CMK (cell line): Measurements from ENCODE around the gene ITIH3.

Experiments used
- DNase-seq: peaks from one replicate; pipeline ENCODE4 v3.0.0-alpha.2; 2010; ENCODE audit warnings: low read depth

Gene ITIH3

GRCh38 chr3:52844290-52844975 is 49.8 kb downstream of the ITIH3 start:
- DNase-seq, result no peak

- DNase-seq, result no peak
Measured at GRCh38 chr3:52845157-52845556, 50.6 kb downstream of the ITIH3 start.

- DNase-seq, result no peak
Measured at GRCh38 chr3:52845691-52846431, 51.3 kb downstream of the ITIH3 start.

- DNase-seq, result no peak
Measured at GRCh38 chr3:52846432-52846965, 51.9 kb downstream of the ITIH3 start.

- DNase-seq, result no peak
Measured at GRCh38 chr3:52847241-52847640, 52.6 kb downstream of the ITIH3 start.

- no peak for DNase-seq
Measured at GRCh38 chr3:52847726-52848125, 53.1 kb downstream of the ITIH3 start.

- no peak for DNase-seq
Measured at GRCh38 chr3:52848617-52849016, 54.0 kb downstream of the ITIH3 start.

GRCh38 chr3:52849656-52850055 is 55.1 kb downstream of the ITIH3 start:
- DNase-seq, result no peak

- DNase-seq, result peak; percentile 45
Measured at GRCh38 chr3:52851348-52851747, 56.8 kb downstream of the ITIH3 start.

- no peak for DNase-seq
Measured at GRCh38 chr3:52852419-52852818, 57.8 kb downstream of the ITIH3 start.

- DNase-seq, result no peak
Measured at GRCh38 chr3:52854013-52854412, 59.4 kb downstream of the ITIH3 start.

- no peak for DNase-seq
Measured at GRCh38 chr3:52856666-52857065, 62.1 kb downstream of the ITIH3 start.

- no peak for DNase-seq
Measured at GRCh38 chr3:52857133-52857532, 62.5 kb downstream of the ITIH3 start.

GRCh38 chr3:52857864-52858263 is 63.3 kb downstream of the ITIH3 start:
- no peak for DNase-seq
